T47D (cell line): ENCODE results near the gene GLRA3.

Source experiments
- DNase-seq, 2 experiments: peaks; one replicate each; pipeline versions ENCODE4 v3.0.0 to v3.0.0-alpha.2; 2011 to 2012; ENCODE audit warnings: low read depth in 1 of 2, low spot score in 1 of 2
- JUND ChIP-seq: IDR thresholded peaks from 2 replicates; pipeline ENCODE4 v1.6.1; 2012; ENCODE audit warnings: low read depth
- in situ Hi-C: cut with HindIII; loops from 2 replicates; pipeline ENCODE4 v1.10.0; 2016; ENCODE audit warnings: low sequenced_read_pairs, low pct_unique_long_range_greater_than_20kb

Gene GLRA3

DNA sequence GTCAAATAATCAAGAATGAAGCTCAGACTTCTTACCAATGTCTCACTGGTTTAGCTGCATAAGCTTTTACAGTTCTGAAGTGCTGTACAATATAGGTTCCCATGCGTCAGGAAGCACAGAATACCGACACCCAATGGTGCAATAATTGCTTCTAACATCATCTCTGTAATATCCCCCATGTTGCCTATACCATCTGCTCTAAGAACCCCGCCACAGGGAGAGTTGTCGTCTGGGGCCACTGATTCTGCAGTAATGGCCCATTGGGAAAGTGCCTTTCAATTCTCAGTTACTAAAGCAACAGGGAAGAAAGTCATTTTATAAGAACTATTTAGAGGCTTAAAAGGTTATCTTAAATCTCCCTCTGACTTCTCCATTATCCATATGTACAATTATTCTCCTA, 94.9 kb downstream of the GLRA3 start:
- in situ Hi-C loops, result no loop called here
- no peak for TF ChIP-seq JUND
- DNase-seq, result no peak

DNA sequence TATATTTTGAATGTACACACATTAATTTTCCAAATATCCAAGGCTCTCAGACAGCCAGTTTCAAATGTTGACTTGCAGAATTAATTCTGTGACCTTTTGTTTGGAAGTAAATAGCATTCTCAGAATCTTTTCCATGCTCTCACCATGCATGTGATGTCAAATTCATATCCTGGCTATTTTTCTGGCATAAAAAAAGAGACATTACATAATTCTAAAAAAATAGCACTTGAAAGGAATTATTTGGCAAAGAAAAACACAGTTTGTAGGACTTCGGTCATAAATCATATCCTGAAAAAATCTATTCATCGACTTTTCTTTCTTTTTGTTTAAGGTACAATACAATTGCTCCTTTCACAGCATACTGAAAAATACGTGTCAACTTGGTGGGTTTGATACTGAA, 111.2 kb downstream of the GLRA3 start:
- TF ChIP-seq JUND, result no peak
- in situ Hi-C loops, result no loop called here
- DNase-seq, result no peak

DNA sequence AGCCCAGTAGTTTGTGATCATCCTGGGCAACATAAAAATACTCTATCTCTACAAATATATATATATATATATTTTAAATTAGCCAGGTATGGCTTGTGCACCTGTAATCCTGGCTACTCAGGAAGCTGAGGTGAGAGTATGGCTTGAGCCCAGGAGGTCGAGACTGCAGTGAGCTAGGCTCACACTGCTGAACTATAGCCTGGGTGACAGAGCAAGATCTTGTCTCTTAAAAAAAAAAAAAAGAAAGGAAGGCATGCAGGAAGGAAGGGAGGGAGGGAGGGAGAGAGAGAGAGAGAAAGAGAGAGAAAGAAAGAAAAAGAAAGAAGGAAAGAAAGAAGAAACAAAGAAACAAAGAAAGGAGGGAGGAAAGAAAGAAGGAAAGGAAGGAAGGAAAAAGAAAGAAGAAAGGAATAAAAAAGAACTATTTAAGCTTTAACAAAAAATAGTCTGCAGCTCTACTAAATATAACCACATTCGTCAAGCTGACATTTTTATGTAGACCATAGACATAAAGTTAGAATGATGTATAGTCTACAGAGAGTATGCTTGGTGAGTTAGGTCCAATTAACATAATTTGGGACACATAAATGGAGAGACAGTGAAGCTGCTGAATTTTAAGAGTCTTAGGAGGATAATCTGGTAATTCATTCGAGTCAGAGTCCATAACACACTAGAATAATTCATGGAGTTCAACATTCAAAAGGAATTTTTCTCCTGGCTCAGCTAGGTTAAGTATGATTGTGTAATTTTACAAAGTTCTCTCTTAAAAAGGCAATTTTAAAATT, 111.9 kb downstream of the GLRA3 start:
- DNase-seq, result no peak
- no peak for TF ChIP-seq JUND
- in situ Hi-C loops, result no loop called here

DNA sequence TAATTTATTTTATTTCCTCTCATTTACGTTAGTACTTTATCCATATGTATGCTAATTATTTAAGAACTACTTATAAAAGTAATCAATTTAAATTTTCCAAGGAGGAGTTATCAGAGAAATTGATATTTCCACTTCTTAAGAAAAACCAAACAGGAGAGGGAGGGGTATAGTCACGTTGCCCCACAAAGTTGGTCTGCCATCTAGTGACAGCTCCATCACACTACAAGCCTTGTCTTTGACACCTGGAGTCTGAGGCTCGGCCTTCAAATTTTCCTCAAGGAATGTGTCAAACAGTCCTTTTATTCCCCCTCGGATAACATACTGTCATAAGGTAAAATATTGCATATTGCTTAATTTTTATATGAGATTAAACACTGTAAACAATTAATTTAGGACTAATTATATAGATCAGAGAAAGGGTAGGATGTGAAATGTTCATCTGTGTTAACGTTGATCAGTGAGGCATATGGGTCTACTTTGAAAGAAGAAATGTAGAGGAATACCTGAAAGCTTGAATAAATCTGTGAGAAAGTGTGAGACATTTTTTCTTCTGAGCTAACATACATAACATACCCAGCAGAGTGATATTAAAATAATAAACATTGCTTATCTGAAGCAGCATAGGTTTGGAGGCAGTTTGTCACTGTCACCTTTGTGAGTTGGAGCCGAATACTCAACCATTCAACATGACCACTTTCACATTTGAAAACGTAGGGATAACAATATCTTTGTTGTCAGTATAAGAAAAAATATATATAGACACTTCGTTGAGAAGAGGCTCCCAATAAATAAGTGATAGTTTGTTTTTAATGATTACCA, 114.4 kb downstream of the GLRA3 start:
- TF ChIP-seq JUND, result no peak
- in situ Hi-C loops, result no loop called here
- DNase-seq, result peak; percentile 28 to 63

DNA sequence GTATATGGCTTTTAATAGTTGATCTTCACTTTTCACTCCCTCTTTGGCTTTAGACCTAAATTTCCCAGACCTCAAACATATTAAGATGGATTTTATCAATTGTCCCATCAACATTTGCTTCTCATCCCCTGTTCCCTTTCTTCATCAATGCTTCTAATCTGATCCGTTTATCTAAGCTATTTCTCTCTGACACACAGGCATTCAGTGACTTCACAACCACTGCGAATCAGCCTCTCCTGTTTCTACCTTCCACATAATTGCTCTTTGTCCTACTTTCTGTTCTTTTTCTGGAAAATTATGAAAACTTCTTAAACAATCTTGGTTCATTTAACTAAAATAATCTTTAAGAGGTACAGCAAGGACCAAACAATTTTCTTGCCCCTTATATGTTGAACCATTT, 115.2 kb downstream of the GLRA3 start:
- in situ Hi-C loops, result no loop called here
- no peak for TF ChIP-seq JUND
- DNase-seq, result no peak

DNA sequence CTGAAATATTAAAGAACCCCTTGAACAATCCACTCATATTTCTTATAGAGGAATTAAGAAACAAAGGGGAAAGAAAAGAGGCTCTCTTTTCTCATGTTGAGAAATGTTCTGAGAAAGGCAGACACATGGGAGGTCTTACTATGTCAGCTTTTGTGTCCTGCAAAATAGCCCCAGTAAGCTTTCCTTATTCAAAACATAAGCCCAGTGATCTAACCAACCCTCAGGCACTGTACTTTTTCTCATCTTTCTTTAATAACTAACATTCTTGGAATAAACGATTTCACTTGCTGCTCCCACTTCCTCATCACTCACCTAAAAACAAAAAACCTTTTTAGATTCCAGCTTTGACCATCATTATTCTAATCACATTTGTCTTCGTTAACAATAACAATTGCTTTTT, 115.9 kb downstream of the GLRA3 start:
- TF ChIP-seq JUND, result no peak
- no peak for DNase-seq
- in situ Hi-C loops, result no loop called here

DNA sequence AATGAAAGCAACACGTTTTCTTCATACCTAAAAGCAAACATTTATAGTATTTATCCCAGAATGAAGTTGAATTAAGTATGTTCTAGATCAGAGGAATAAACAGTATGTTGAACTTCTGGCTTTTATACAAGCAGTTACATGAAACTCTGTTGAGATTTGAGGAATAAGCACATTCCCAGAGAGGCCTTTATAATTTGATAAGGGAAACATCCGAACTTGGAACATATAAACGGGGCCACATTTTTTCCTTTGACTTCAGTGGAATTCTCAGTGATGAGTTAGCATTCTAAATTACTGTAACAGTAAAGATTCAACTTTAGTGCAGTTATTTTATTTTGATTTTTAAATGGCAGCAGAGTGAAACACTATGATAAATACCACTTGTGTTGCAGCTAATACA, 119.5 kb downstream of the GLRA3 start:
- TF ChIP-seq JUND, result no peak
- in situ Hi-C loops, result no loop called here
- DNase-seq, result no peak

DNA sequence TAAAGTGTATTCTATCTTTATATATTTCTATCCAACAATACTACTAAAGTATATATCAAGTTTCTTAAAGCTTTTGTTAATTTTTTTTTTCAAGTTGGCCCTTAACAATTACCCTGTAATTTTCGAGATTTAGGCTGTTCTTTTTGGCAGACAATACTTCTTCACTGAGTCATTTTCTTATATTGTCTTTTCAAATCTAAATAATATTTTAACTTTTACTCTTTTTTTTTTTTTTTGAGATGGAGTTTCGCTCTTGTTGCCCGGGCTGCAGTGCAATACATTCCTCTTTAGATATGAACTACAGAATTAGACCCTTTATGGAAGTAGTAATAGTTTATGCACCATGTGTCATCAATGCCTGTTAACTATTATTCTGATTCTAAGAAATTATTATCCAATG, 120.7 kb downstream of the GLRA3 start:
- DNase-seq, result no peak
- TF ChIP-seq JUND, result no peak
- in situ Hi-C loops, result no loop called here

DNA sequence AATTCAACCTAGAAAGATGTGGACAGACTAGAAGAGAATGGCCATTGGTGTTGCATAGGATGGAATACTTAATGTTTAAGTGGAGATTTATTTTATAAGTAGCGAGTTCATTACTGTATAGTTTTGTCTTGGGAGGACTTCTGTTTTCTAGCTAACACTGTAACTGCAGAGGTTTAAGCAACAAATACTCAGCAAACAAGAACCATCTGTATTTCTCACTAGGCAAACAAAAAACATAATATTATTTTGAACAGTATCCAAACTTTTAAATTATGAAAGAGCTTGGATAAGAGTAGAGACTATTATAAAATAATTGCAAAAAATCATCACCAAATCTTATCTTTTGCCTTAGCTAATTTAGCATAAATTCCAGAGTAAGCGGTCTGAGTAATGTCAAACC, 121.1 kb downstream of the GLRA3 start:
- no peak for DNase-seq
- in situ Hi-C loops, result no loop called here
- no peak for TF ChIP-seq JUND

DNA sequence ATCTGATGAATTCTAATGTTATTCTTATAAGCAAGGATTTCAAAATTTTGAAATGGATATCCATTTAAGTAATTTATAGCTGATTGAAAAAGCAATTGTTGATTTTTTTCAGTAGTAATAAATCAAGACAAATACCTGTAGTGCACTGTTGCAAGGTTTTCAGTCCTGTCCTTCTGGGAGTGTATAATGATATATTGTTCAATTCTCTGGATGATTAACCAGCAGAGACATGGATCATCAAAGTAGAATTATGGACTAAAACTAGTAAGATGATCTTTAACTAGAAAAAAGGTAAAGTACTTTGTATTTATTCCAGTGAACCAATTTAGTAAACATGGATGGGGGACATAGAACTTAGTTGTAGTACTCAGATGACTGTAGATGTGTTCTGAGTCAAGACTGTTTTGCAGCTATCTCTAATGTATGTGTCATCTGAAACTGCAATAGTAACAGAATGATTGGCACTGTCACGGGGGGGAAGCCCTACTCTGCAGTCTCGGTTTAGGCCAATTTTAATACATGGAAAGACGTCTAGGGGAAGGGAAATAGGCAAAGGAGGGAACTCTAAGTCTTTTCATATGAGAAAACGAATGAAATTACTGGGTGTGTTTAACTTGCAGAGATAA, 121.9 kb downstream of the GLRA3 start:
- in situ Hi-C loops, result no loop called here
- no peak for DNase-seq
- no peak for TF ChIP-seq JUND

DNA sequence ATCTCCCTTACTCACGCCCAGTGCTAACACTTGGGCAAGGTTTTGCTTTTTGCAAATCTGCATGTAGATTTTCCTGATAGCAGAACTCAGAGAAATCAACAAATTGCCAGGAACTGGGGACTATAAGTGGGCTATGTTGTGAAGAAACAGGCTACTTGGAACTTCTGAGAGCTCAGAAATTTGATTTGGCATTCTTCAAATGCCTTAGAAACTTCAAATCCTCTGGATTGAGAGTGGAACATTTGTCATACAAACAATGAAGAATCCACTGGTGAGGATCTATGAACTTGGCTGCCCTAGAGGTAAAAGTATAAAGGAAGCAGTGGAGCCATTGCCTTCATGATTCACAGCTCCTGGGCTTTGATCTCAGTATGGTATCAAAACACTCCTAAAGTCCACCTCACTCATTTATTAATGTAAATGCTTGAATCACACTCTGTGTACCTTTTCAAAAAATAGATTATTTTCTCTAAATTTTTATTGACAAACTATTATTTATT, 126.0 kb downstream of the GLRA3 start:
- no peak for DNase-seq
- no peak for TF ChIP-seq JUND
- in situ Hi-C loops, result no loop called here

DNA sequence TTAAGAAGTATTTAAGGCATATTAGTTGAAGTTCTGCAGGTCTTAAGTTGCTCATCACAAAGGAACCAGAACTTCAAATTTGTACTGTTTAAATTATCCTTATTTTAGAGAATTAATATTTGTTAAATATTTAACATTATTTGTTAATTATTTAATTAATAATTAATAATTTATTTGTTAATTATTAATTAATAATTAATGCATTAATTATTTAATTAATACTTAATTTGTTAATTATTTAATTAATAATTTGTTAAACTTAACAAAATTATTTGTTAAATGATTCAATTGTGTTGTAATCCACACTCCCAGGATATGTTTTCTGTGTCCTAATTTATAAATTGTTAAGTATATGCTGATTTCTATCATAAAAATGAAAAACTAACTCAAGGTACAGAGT, 129.4 kb downstream of the GLRA3 start:
- in situ Hi-C loops, result no loop called here

DNA sequence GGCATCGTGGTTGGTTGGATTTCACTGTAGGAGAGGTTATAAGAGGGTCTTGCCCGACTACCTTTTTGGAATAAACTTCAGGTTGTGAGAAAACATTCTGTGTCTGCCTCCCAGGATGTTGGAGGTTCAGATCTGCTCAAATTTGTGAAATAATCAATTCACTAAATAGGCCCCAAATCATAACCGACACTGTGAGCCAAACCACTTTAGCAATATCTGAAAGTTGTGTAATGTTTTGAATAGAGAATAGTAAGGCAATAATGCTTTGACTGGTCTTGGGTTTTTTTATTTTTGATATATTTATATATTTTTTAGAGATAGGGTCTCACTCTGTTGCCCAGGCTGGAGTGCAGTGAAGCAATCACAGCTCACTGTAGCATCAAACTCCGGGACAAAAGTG, 131.2 kb downstream of the GLRA3 start:
- TF ChIP-seq JUND, result no peak
- no peak for DNase-seq

More for the DNA sequence above, 129.4 kb downstream of the GLRA3 start:
- TF ChIP-seq JUND, result no peak
- DNase-seq, result no peak

More for the DNA sequence above, 131.2 kb downstream of the GLRA3 start:
- in situ Hi-C loops, result no loop called here
